Colonic mucosa (tissue), 4 donors: Measurements from ENCODE around the gene PLA2G4F. TPM values are rescaled to one million over a fixed set of nuclear protein-coding genes. Genes with fewer than 3 reads are reported as not detected.

ENCODE experiments used
- DNase-seq: peaks from one replicate; pipeline ENCODE4 v3.0.0-alpha.2; 2020
- H3K27ac ChIP-seq: fragments of 200-600 bp; one replicate; pipeline ENCODE4 v1.8.0; 2021
- H3K27me3 ChIP-seq: fragments of 200-600 bp; one replicate; pipeline ENCODE4 v1.8.0; 2021
- H3K36me3 ChIP-seq: fragments of 200-600 bp; one replicate; pipeline ENCODE4 v1.8.0; 2021
- H3K4me1 ChIP-seq: fragments of 200-600 bp; one replicate; pipeline ENCODE4 v1.8.0; 2021; ENCODE audit warnings: mild to moderate bottlenecking
- H3K4me3 ChIP-seq: fragments of 200-600 bp; one replicate; pipeline ENCODE4 v1.8.0; 2021
- H3K9ac ChIP-seq, 2 donors: one replicate each; pipeline ENCODE4 v1.7.0; 2013; ENCODE audit warnings: control low read depth in 2 of 2, low read depth in 2 of 2, low read length in 2 of 2
- H3K9me3 ChIP-seq: fragments of 200-600 bp; one replicate; pipeline ENCODE4 v1.8.0; 2021
- intact Hi-C: fragments of 100-400 bp; cut with DNase I; formaldehyde crosslinking; loops from one replicate; pipeline ENCODE4 v1.14.1; 2022
- total RNA-seq, 2 donors: library from RNA; stranded (reverse); fragmentation: NEBNext Ultra II Directional in 1 of 2; extraction: Animal tissue kit (Norgen Biotek cat#: 25700) in 1 of 2; gene quantifications; one replicate each; pipeline ENCODE4 v1.2.1, GENCODE V29; 2021
- TF ChIP-seq, protein P1 (sequence below): fragments of 200-600 bp; IDR thresholded peaks from one replicate; pipeline ENCODE4 v1.8.0; 2022; ENCODE audit warnings: antibody characterized with exemption, mild to moderate bottlenecking
- donor health status: healthy.
- donor health status: DM: no; HTN: no; CAD: no.
- donor health status: DM: no; HTN: no; CAD: no.

Gene PLA2G4F
- total RNA-seq, 2 donors from 2014 or later: 27.7 to 30.2 TPM

DNA sequence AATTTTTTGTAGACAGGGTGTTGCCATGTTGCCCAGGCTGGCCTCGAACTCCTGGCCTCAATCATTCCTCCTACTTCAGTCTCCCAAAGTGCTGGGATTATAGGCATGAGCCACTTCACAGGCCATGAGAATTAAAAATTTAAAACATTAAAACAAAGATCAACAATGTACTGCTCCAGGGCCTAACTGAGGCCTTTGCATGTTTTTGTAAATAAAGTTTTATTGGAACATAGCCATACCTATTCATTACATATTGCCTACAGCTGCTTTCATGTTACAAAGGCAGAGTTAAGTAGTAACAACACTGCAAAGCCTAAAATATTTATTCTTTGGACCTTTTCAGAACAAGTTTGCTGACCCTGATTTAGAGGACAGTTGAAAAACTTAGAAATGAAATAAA lies 42.1 kb upstream of the PLA2G4F start:
- H3K4me1 ChIP-seq: no peaks in the 10 kb centered on the region
- TF ChIP-seq, protein P1, sequence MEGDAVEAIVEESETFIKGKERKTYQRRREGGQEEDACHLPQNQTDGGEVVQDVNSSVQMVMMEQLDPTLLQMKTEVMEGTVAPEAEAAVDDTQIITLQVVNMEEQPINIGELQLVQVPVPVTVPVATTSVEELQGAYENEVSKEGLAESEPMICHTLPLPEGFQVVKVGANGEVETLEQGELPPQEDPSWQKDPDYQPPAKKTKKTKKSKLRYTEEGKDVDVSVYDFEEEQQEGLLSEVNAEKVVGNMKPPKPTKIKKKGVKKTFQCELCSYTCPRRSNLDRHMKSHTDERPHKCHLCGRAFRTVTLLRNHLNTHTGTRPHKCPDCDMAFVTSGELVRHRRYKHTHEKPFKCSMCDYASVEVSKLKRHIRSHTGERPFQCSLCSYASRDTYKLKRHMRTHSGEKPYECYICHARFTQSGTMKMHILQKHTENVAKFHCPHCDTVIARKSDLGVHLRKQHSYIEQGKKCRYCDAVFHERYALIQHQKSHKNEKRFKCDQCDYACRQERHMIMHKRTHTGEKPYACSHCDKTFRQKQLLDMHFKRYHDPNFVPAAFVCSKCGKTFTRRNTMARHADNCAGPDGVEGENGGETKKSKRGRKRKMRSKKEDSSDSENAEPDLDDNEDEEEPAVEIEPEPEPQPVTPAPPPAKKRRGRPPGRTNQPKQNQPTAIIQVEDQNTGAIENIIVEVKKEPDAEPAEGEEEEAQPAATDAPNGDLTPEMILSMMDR: no peak
- intact Hi-C loops: no loop called here
- H3K9ac ChIP-seq: no peak overlapping the region
- no peaks in the 10 kb centered on the region for H3K27me3 ChIP-seq
- no peak for DNase-seq
- no peak overlapping the region for H3K4me3 ChIP-seq
- no peak overlapping the region for H3K27ac ChIP-seq
- no peaks in the 10 kb centered on the region for H3K36me3 ChIP-seq
- no peaks in the 10 kb centered on the region for H3K9me3 ChIP-seq

DNA sequence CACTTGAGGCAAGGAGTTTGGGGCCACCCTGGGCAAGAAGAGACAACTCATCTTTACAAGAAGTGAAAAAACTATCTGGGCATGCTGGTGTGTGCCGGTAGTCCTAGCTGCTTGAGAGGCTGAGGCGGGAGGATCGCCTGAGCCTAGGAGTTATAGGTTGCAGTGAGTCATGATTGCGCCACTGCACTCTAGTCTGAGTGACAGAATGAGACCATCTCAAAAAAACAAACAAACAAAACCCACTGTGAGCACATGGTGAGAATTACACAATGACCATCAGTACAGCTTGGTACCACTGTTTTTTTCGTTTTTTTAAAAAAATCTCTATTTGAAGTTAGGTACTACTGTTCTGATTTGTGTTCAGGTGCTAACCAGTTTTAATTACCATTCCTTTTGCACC lies 38.1 kb upstream of the PLA2G4F start:
- DNase-seq: no peak
- H3K36me3 ChIP-seq: peaks cover 11% of the 10 kb centered on the region
- H3K9me3 ChIP-seq: no peaks in the 10 kb centered on the region
- no peaks in the 10 kb centered on the region for H3K4me1 ChIP-seq
- TF ChIP-seq, protein P1: no peak
- H3K27me3 ChIP-seq: no peaks in the 10 kb centered on the region
- H3K4me3 ChIP-seq: no peak overlapping the region
- H3K9ac ChIP-seq: no peak overlapping the region
- intact Hi-C loops: no loop called here
- no peak overlapping the region for H3K27ac ChIP-seq

DNA sequence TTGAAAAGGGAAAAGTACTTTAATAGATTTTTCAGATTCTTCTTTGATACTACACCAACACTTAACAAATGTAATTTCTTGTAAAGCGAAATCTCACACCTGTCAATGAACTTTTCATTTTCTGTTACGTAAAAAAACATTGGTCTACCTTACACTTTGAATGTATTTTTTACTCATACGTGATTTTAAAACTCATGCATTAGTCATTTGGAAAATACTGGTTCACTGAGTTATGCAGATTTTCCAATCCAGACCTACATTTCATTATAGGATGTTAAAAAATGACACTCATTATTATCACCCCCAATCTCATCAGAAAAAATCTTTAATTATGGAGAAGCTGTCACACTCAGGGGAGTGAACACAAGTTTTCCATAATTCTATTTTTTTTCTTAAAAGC lies 36.9 kb upstream of the PLA2G4F start:
- no peak for DNase-seq
- Histone ChIP-seq H3K27ac (no peak overlapping the region), H3K4me1 (no peaks in the 10 kb centered on the region), H3K4me3 (no peak overlapping the region), H3K9me3 (no peaks in the 10 kb centered on the region), H3K36me3 (peaks cover 11% of the 10 kb centered on the region), H3K9ac (no peak overlapping the region), H3K27me3 (no peaks in the 10 kb centered on the region)
- TF ChIP-seq, protein P1: no peak
- intact Hi-C loops: no loop called here

DNA sequence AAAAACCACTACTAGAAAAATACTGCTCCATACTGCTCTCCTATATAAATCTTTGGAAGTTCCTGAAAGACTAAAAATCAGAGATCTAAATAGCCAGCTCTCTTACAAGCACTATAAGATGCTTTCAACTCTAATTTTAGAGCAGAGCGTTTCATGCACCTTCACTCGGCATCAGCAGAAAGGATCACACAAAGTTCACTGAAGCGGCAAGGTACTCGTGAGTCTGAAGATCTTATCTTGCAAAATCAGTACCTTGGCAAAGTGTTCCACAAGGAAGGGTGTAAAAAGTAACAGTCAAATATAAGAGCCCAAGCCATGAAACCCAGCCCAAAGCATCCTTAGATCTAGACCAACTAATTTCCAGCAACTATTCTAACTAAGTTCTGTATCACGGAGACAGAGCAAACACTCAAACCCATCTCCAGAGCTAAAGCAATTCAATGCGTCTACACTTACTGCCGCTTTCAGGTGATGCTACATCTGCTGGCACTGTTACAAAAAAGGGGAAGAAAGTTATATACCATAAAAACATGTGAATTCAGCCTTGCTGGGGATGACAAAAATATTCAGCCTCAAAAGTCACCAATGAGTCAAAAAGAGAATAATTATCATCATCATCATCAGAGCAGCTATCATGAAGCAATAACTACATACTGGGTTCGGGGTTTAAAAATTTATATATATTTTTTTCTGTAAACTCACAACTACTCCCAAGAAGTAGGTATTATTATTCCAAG lies 35.3 kb upstream of the PLA2G4F start:
- Histone ChIP-seq H3K4me1 (no peaks in the 10 kb centered on the region), H3K4me3 (no peak overlapping the region), H3K27ac (no peak overlapping the region), H3K9me3 (no peaks in the 10 kb centered on the region), H3K9ac (no peak overlapping the region), H3K36me3 (peaks cover 11% of the 10 kb centered on the region), H3K27me3 (no peaks in the 10 kb centered on the region)
- DNase-seq: no peak
- TF ChIP-seq, protein P1: no peak
- intact Hi-C loops: no loop called here

DNA sequence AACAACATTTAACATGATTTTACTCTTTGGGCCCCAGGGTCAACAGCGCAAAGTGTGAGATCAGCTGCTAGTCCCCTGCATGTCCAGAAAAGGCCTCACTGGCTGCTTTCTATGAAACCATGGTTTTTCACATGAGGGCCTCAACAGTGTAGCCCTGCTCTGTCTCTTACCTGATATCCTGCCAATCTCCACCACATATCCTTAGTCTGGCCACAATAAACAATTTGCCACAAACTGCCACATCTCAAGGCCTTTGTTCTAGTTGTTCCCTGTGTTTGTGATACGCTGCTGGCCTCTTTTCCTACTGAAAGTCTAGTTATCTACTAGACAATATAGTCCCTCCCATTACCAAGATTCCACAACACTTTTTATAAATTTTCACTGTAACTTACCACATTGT lies 33.9 kb upstream of the PLA2G4F start:
- Histone ChIP-seq H3K9me3 (no peaks in the 10 kb centered on the region), H3K27me3 (no peaks in the 10 kb centered on the region), H3K36me3 (peaks cover 11% of the 10 kb centered on the region), H3K4me3 (no peak overlapping the region), H3K27ac (no peak overlapping the region), H3K9ac (no peak overlapping the region), H3K4me1 (no peaks in the 10 kb centered on the region)
- no peak for DNase-seq
- intact Hi-C loops: no loop called here
- TF ChIP-seq, protein P1: no peak
